ENCODE results near the gene ADH1C.

Gene ADH1C

GRCh38 chr4:99293357-99293756 lies 59.2 kb downstream of the ADH1C start:
- no peak for DNase-seq

GRCh38 chr4:99290848-99291786 lies 61.4 kb downstream of the ADH1C start, which contains the start of gene ADH1A:
ADH1A (minus strand) TSS chr4:99290985; CDS start chr4:99290914, 71 bp downstream.
- DNase-seq, result no peak

All from activated CD4-positive, alpha-beta T cell treated with anti-CD3 and anti-CD28 coated beads, Interleukin-10, Interleukin-2, amounts not matched to agents 100 ng/mL and 50 ng/mL, durations not matched to agents 16 hours and 8 hours (primary cell).